ENCODE measurements around the gene LMO7.

The LMO7 gene

DNA sequence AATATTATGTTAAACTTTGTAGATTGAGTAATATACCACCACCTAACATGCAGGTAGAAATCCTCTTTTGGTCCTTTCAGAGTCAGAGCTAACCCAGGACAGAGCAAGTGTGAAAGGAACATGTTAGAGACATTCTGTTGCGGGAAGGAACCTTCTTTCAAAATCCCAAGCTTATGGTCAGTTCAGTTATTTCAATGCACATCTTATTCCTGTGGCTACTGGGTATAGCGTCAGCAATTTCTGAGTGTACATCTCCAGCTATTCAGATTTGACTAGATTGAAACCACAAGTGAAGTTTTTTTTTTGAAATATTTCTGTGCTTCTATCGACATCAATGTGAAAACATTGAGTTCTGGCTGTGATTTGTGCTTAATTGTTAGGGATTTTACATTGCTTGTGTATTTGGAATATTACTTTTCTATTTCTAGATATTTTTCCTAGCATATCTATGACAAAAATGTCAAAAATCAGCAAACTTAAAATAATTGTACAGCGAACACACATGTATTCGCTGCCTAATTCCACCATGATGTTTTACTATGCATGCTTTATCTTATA is 165.3 kb downstream of the LMO7 start:
- no peak for TF ChIP-seq CTCF (IDR thresholded peaks at IDR 0.05)

DNA sequence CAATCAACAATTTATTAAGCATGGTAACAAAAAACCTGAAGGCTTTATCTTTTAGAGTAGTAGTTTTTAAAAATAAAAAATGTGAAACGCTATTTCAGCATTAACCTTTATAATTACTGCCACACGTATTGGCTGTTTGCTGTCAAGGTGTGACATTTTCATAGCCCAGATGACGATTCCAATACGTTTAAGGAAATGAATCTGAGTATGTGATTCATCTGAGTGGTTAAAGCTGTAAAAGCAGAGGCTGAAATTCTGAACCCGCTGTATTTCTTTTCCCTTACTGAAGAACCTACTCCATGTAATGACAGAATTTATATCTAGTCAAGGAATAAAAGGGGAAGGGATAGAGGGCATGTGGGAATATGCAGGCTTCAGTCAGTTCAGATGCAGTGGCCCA is 166.0 kb downstream of the LMO7 start:
- TF ChIP-seq CTCF (IDR thresholded peaks at IDR 0.05), result no peak

GRCh38 chr13:75803164-75803611 is 167.1 kb downstream of the LMO7 start:
- TF ChIP-seq CTCF (IDR thresholded peaks at IDR 0.05), result no peak

DNA sequence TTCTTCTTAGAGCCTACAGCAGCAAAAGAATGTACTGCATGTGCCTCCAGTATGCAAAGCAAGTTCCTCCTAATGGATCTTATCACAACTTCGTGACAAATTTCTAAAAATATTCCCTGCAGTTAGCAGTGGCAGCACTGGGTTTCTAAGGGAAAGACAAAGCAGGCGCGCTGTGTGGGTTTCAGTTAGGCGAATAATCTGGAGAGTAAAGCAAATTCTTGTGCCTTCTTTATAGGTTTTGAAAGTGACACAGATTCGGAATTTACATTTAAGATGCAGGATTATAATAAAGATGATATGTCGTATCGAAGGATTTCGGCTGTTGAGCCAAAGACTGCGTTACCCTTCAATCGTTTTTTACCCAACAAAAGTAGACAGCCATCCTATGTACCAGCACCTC is 167.9 kb downstream of the LMO7 start:
- no peak for TF ChIP-seq CTCF (IDR thresholded peaks at IDR 0.05)

DNA sequence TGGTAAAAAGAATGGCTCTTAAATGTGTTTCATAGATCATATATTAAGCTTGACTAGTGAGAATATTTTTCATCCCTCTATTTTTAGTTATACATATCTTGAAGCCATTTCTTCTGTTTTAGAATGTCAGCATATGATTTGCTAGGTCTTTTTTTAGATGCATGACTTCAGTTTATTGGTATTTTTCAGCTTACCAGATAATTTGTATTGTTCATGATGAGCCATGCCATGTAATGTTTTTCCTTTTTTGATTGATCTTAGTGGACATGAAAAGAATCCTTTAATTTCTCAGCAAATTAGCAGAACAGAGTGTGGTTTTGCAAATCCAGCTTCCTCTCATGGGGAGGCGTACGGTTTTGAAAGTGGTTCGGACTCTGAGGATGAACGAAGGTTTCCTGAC is 168.5 kb downstream of the LMO7 start:
- TF ChIP-seq CTCF (IDR thresholded peaks at IDR 0.05), result no peak

DNA sequence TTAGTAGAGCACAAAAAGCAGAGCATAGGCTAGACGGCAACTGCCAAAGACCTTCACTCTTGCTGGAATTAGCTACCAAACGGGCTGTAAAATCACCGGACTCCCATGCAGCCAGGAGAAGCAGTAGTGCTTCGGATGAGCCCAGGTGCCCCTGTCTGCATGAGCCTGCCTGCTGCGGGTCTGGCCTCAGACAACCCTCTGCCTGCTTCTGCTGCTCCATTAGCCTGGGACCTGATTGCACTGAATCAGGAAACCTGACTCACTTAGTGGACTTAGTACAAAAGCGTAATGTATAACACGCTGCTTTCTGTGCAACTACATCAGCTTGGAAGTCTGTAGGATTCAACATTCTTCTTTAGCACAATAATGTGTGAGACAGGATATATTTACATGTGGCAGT is 170.0 kb downstream of the LMO7 start:
- TF ChIP-seq CTCF (IDR thresholded peaks at IDR 0.05), result no peak

- TF ChIP-seq CTCF (IDR thresholded peaks at IDR 0.05), result no peak
Measured at GRCh38 chr13:75811361-75811760, 175.2 kb downstream of the LMO7 start.

DNA sequence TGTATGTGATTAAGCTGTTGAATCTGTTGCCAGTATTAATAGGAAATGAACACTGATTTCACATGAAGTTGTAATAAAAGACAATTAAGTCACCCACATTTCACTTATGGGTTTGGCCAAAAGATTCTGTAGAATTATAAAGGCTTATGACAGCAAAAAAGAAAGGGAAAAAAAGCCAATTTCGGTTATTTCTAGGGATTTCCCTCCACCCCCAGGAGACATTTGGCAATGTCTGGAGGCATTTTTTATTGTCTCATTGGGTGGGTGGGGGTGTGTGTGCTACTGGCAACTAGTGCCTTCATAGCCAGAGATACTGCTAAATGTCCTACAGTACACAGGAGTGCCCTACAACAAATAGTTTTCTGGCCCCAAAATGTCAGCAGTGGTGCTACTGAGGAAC is 175.7 kb downstream of the LMO7 start:
- TF ChIP-seq CTCF (IDR thresholded peaks at IDR 0.05), result no peak
